Adrenal gland (tissue), 5 donors: ENCODE results near the gene PRSS8.

ENCODE experiments used
- CTCF ChIP-seq, 6 experiments: fragments of 450-650 bp in 4 of 6; fragments of 200-600 bp in 2 of 6; sonication (generic) in 1 of 6; IDR thresholded peaks; 1 replicate in 5 of 6; 2 replicates in 1 of 6; pipeline versions ENCODE4 v1.5.1 to v1.8.0; 2016 to 2021; ENCODE audit warnings: antibody characterized with exemption in 6 of 6, mild to moderate bottlenecking in 2 of 6, moderate library complexity in 1 of 6
- POLR2A ChIP-seq, 2 donors: fragments of 450-650 bp; IDR thresholded peaks; one replicate each; pipeline ENCODE4 v1.6.1; 2017; ENCODE audit warnings: antibody characterized with exemption in 2 of 2, mild to moderate bottlenecking in 2 of 2, moderate library complexity in 1 of 2
- donor health status: DM: no; HTN: no; CAD: no.

DNA sequence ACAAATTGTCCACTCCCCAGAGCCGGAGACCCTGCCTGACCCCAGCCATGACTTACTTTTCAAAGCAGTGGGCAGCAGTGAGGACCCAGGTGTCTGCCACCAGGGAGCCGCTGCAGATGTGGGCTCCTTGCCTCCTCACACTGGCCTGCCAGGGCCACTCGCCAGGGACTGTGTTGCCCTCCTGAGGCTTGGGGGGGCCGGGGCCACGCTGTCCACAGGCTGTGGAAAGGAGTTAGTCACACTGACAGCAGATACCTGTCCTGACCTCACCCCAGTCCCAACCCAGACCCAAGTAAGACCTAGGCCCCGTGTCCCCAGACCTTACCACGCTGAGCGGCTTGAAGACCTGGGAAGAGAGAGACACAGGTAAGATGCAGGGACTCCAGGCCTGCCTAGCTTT is 48.0 kb downstream of the PRSS8 start:
- no peak for TF ChIP-seq CTCF (IDR thresholded peaks at IDR 0.05)
- TF ChIP-seq POLR2A (IDR thresholded peaks at IDR 0.05) = no peak
